A549 (cell line): ENCODE results near the gene KDM6A.
"Not testable (repeated sequence)": the region's sequence is repeated elsewhere in the genome, so short reads cannot be mapped to it uniquely, and the experiment has no call there.

Experiments
- BHLHE40 ChIP-seq: IDR thresholded peaks from 2 replicates; pipeline ENCODE4 v1.6.1; 2012; ENCODE audit warnings: low read depth, low read length, inconsistent platforms
- FOXS1 ChIP-seq: fragments of 250-450 bp; sonication (Bioruptor Pico); IDR thresholded peaks from 2 replicates; pipeline ENCODE4 v1.5.0; 2020; ENCODE audit warnings: mild to moderate bottlenecking, moderate library complexity
- HOXA7 ChIP-seq: fragments of 250-450 bp; sonication (Bioruptor Pico); IDR thresholded peaks from 2 replicates; pipeline ENCODE4 v1.5.0; 2020; ENCODE audit warnings: mild to moderate bottlenecking, moderate library complexity
- MAZ ChIP-seq: fragments of 150-350 bp; IDR thresholded peaks from 2 replicates; pipeline ENCODE4 v1.6.1; 2014; ENCODE audit warnings: antibody characterized with exemption, low read depth, low read length, borderline replicate concordance
- NR3C1 ChIP-seq: fragments of >200 bp; sonication (Bioruptor Twin); formaldehyde crosslinking; IDR thresholded peaks from 3 replicates; pipeline ENCODE4 v1.6.1; 2017
- POLR2A ChIP-seq: IDR thresholded peaks from 2 replicates; pipeline ENCODE4 v1.6.1; 2012; ENCODE audit warnings: mild to moderate bottlenecking, low read length
- RAD21 ChIP-seq, 2 experiments: fragments of >200 bp in 1 of 2; sonication (Bioruptor Twin) in 1 of 2; formaldehyde crosslinking in 1 of 2; IDR thresholded peaks in 1 of 2; conservative IDR thresholded peaks in 1 of 2; 2 replicates in 1 of 2; 3 replicates in 1 of 2; pipeline ENCODE4 v1.6.1; 2012 to 2018; ENCODE audit warnings: inconsistent platforms in 1 of 2
- RNF2 ChIP-seq: fragments of 200-600 bp; sonication (generic); IDR thresholded peaks from 2 replicates; pipeline ENCODE4 v1.6.1; 2016; ENCODE audit warnings: low read depth, mild to moderate bottlenecking, antibody characterized with exemption, moderate library complexity, borderline replicate concordance
- ZSCAN20 ChIP-seq: fragments of 250-450 bp; sonication (Bioruptor Pico); IDR thresholded peaks from 2 replicates; pipeline ENCODE4 v1.8.0; 2022; ENCODE audit warnings: mild to moderate bottlenecking, moderate library complexity
- TF ChIP-seq, protein P1 (sequence below): fragments of >200 bp; sonication (Bioruptor Twin); formaldehyde crosslinking; IDR thresholded peaks from 3 replicates; pipeline ENCODE4 v1.5.1; 2016
- TF ChIP-seq, protein P2 (sequence below): IDR thresholded peaks from 2 replicates; pipeline ENCODE4 v1.6.1; 2012; ENCODE audit warnings: low read depth, borderline replicate concordance

DNA sequence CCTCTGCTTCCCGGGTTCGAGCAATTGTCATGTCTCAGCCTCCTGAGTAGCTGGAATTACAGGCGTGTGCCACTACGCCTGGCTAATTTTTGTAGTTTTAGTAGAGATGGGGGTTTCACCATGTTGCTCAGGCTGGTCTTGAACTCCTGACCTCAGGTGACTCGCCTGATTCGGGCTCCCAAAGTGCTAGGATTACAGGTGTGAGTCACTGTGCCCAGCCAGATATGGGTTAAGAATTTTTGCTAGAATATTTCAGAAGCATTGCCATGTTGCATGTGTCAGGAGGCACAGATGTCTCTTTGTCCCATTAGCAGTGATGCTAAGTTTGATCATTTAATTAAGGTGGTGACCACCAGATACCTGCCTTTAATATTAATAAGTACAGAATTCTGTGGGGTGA, 22.1 kb upstream of the KDM6A start:
- TF ChIP-seq, protein P1, sequence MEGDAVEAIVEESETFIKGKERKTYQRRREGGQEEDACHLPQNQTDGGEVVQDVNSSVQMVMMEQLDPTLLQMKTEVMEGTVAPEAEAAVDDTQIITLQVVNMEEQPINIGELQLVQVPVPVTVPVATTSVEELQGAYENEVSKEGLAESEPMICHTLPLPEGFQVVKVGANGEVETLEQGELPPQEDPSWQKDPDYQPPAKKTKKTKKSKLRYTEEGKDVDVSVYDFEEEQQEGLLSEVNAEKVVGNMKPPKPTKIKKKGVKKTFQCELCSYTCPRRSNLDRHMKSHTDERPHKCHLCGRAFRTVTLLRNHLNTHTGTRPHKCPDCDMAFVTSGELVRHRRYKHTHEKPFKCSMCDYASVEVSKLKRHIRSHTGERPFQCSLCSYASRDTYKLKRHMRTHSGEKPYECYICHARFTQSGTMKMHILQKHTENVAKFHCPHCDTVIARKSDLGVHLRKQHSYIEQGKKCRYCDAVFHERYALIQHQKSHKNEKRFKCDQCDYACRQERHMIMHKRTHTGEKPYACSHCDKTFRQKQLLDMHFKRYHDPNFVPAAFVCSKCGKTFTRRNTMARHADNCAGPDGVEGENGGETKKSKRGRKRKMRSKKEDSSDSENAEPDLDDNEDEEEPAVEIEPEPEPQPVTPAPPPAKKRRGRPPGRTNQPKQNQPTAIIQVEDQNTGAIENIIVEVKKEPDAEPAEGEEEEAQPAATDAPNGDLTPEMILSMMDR = not testable (repeated sequence)
- not testable (repeated sequence) for TF ChIP-seq POLR2A; MAZ; ZSCAN20 (CRISPR knock-in tag); RNF2; NR3C1; RAD21 (conservative IDR thresholded peaks at IDR 0.05 in 1 of 2, IDR thresholded peaks at IDR 0.05 in 1 of 2); HOXA7 (CRISPR knock-in tag); FOXS1; BHLHE40
- TF ChIP-seq, protein P2, sequence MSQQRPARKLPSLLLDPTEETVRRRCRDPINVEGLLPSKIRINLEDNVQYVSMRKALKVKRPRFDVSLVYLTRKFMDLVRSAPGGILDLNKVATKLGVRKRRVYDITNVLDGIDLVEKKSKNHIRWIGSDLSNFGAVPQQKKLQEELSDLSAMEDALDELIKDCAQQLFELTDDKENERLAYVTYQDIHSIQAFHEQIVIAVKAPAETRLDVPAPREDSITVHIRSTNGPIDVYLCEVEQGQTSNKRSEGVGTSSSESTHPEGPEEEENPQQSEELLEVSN = not testable (repeated sequence)
